HEK293 (cell line): Measurements from ENCODE around the gene LZTR1.

Experiments used
- CTCF ChIA-PET: fragments of 350-600 bp; formaldehyde crosslinking; extraction: SDS; loops from one replicate; lab custom pipeline; 2021; ENCODE audit warnings: antibody characterized with exemption; lab: Yijun Ruan, JAX
- POLR2A ChIA-PET: fragments of 300-600 bp; formaldehyde crosslinking; extraction: SDS; loops from one replicate; lab custom pipeline; 2020; ENCODE audit warnings: antibody characterized with exemption, inconsistent platforms; lab: Yijun Ruan, JAX
- H3K27ac ChIP-seq: fragments of 200-500 bp; sonication (Bioruptor generic); 2 replicates; pipeline ENCODE4 v1.5.1; 2014; ENCODE audit warnings: low read depth, low read length, control low read depth, inconsistent platforms; ENCODE audit errors: extremely low read depth
- H3K36me3 ChIP-seq, 2 experiments: fragments of 200-500 bp in 1 of 2; sonication (Bioruptor generic) in 1 of 2; 1 replicate in 1 of 2; 2 replicates in 1 of 2; pipeline ENCODE4 v1.5.1; 2014 to 2017; ENCODE audit warnings: inconsistent platforms in 2 of 2, low read length in 2 of 2; ENCODE audit not compliant: control insufficient read depth in 2 of 2, insufficient read depth in 1 of 2
- H3K4me1 ChIP-seq: fragments of 200-500 bp; sonication (Bioruptor generic); 2 replicates; pipeline ENCODE4 v1.5.1; 2014; ENCODE audit warnings: mild to moderate bottlenecking, low read length, inconsistent platforms; ENCODE audit not compliant: control insufficient read depth, insufficient read depth
- H3K4me3 ChIP-seq: 2 replicates; pipeline ENCODE4 v1.5.1; 2011; ENCODE audit warnings: low read depth, mild to moderate bottlenecking, control low read depth, low read length, moderate library complexity
- H3K9me3 ChIP-seq: fragments of 200-500 bp; sonication (Bioruptor generic); 2 replicates; pipeline ENCODE4 v1.5.1; 2014; ENCODE audit warnings: low read depth, low read length, inconsistent platforms; ENCODE audit not compliant: control insufficient read depth, insufficient read depth
- BCL11B ChIP-seq: fragments of 450-650 bp; formaldehyde crosslinking; IDR thresholded peaks from 2 replicates; pipeline ENCODE4 v1.5.1; 2016; ENCODE audit warnings: low read depth, missing biosample characterization, missing genetic modification characterization
- RBAK ChIP-seq: fragments of 450-650 bp; formaldehyde crosslinking; IDR thresholded peaks from 2 replicates; pipeline ENCODE4 v1.5.1; 2016; ENCODE audit warnings: missing biosample characterization, missing genetic modification characterization
- REPIN1 ChIP-seq: fragments of 450-650 bp; formaldehyde crosslinking; IDR thresholded peaks from 2 replicates; pipeline ENCODE4 v1.5.1; 2017; ENCODE audit warnings: missing biosample characterization, missing genetic modification characterization, low read depth
- ZFHX2 ChIP-seq: fragments of 450-650 bp; formaldehyde crosslinking; conservative IDR thresholded peaks from 2 replicates; pipeline ENCODE4 v1.5.1; 2016; ENCODE audit warnings: missing biosample characterization, missing genetic modification characterization
- ZFP69B ChIP-seq: fragments of 450-650 bp; formaldehyde crosslinking; IDR thresholded peaks from 2 replicates; pipeline ENCODE4 v1.5.1; 2016; ENCODE audit warnings: missing biosample characterization, missing genetic modification characterization
- ZNF248 ChIP-seq: fragments of 450-650 bp; formaldehyde crosslinking; IDR thresholded peaks from 2 replicates; pipeline ENCODE4 v1.5.1; 2017; ENCODE audit warnings: missing biosample characterization, missing genetic modification characterization
- ZNF433 ChIP-seq: fragments of 450-650 bp; formaldehyde crosslinking; IDR thresholded peaks from 2 replicates; pipeline ENCODE4 v1.5.1; 2016; ENCODE audit warnings: missing biosample characterization, missing genetic modification characterization, low read depth
- ZNF510 ChIP-seq: fragments of 450-650 bp; formaldehyde crosslinking; IDR thresholded peaks from 2 replicates; pipeline ENCODE4 v1.5.1; 2018; ENCODE audit warnings: mild to moderate bottlenecking, missing genetic modification characterization, missing biosample characterization; ENCODE audit not compliant: insufficient replicate concordance
- ZNF596 ChIP-seq: fragments of 450-650 bp; IDR thresholded peaks from 2 replicates; pipeline ENCODE4 v1.5.0; 2018; ENCODE audit warnings: missing biosample characterization, mild to moderate bottlenecking, missing genetic modification characterization, moderate library complexity
- TF ChIP-seq, protein P1 (sequence below): fragments of 450-650 bp; formaldehyde crosslinking; IDR thresholded peaks from 2 replicates; pipeline ENCODE4 v1.5.1; 2016; ENCODE audit warnings: missing biosample characterization, missing genetic modification characterization
- TF ChIP-seq, protein P2 (sequence below): fragments of 450-650 bp; formaldehyde crosslinking; IDR thresholded peaks from 2 replicates; pipeline ENCODE4 v1.5.1; 2017; ENCODE audit warnings: missing biosample characterization, missing genetic modification characterization
- TF ChIP-seq, protein P3 (sequence below): fragments of 450-650 bp; formaldehyde crosslinking; IDR thresholded peaks from 2 replicates; pipeline ENCODE4 v1.5.1; 2016; ENCODE audit warnings: missing biosample characterization, missing genetic modification characterization
- TF ChIP-seq, protein P4 (sequence below): fragments of 450-650 bp; formaldehyde crosslinking; IDR thresholded peaks from 2 replicates; pipeline ENCODE4 v1.5.1; 2016; ENCODE audit warnings: missing biosample characterization, missing genetic modification characterization

LZTR1 gene

DNA sequence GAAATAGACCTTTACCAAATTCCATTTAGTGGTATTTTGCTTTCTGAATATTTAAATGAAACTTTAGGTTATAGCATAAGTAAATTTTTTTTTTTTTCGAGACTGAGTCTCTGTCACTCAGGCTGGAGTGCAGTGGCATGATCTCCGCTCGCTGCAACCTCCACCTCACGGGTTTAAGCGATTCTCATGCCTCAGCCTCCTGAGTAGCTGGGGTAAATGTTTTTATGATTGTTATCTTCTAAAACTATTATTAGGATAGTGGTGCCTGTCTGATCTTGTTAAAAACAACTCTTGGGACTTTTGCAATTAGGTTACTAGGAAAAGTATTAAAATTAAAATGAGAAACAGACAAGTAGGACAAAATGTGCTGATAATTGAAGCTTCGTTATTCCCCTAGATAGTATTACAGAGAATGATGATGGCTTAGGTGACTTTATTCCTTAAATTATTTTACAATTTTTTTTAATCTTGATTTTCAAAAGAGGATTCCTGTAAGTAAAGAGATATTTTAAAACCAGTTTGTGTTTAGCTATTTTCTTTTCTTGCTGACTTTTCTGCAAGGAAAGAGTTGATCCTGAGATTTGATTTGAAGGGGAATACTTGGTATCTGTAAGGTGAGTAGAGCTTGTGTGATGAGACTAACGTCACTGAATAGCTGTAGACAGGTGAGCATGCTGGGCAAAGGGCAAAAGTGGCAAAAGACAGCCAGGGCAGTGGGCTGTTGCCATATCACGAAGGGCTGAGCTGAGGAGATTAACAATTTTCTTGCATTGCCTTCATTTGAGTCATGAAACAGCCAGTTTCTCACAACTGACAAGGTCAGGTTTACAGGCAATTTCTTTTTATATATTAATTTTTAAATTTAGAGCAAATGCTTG is 44.1 kb upstream of the LZTR1 start:
- H3K4me3 ChIP-seq: no peak overlapping the region
- peaks cover 11 to 49% of the 10 kb centered on the region in 2 experiments; a peak in 2 of 3 replicates for H3K36me3 ChIP-seq
- H3K9me3 ChIP-seq: no peaks in the 10 kb centered on the region
- H3K4me1 ChIP-seq: no peaks in the 10 kb centered on the region; the same call in 1 of the 2 replicates
- TF ChIP-seq ZNF433 (tag by site-specific recombination) (no peak), ZNF510 (tag by site-specific recombination) (no peak), ZNF248 (no peak), RBAK (tag by site-specific recombination) (no peak), ZFP69B (tag by site-specific recombination) (no peak), ZFHX2 (tag by site-specific recombination) (no peak), ZNF596 (tag by site-specific recombination) (no peak), BCL11B (tag by site-specific recombination) (no peak), REPIN1 (tag by site-specific recombination) (no peak)
- TF ChIP-seq, protein P1, sequence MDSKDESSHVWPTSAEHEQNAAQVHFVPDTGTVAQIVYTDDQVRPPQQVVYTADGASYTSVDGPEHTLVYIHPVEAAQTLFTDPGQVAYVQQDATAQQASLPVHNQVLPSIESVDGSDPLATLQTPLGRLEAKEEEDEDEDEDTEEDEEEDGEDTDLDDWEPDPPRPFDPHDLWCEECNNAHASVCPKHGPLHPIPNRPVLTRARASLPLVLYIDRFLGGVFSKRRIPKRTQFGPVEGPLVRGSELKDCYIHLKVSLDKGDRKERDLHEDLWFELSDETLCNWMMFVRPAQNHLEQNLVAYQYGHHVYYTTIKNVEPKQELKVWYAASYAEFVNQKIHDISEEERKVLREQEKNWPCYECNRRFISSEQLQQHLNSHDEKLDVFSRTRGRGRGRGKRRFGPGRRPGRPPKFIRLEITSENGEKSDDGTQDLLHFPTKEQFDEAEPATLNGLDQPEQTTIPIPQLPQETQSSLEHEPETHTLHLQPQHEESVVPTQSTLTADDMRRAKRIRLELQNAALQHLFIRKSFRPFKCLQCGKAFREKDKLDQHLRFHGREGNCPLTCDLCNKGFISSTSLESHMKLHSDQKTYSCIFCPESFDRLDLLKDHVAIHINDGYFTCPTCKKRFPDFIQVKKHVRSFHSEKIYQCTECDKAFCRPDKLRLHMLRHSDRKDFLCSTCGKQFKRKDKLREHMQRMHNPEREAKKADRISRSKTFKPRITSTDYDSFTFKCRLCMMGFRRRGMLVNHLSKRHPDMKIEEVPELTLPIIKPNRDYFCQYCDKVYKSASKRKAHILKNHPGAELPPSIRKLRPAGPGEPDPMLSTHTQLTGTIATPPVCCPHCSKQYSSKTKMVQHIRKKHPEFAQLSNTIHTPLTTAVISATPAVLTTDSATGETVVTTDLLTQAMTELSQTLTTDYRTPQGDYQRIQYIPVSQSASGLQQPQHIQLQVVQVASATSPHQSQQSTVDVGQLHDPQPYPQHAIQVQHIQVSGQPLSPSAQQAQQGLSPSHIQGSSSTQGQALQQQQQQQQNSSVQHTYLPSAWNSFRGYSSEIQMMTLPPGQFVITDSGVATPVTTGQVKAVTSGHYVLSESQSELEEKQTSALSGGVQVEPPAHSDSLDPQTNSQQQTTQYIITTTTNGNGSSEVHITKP: no peak
- TF ChIP-seq, protein P2, sequence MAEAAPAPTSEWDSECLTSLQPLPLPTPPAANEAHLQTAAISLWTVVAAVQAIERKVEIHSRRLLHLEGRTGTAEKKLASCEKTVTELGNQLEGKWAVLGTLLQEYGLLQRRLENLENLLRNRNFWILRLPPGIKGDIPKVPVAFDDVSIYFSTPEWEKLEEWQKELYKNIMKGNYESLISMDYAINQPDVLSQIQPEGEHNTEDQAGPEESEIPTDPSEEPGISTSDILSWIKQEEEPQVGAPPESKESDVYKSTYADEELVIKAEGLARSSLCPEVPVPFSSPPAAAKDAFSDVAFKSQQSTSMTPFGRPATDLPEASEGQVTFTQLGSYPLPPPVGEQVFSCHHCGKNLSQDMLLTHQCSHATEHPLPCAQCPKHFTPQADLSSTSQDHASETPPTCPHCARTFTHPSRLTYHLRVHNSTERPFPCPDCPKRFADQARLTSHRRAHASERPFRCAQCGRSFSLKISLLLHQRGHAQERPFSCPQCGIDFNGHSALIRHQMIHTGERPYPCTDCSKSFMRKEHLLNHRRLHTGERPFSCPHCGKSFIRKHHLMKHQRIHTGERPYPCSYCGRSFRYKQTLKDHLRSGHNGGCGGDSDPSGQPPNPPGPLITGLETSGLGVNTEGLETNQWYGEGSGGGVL (tag by site-specific recombination): no peak
- TF ChIP-seq, protein P3, sequence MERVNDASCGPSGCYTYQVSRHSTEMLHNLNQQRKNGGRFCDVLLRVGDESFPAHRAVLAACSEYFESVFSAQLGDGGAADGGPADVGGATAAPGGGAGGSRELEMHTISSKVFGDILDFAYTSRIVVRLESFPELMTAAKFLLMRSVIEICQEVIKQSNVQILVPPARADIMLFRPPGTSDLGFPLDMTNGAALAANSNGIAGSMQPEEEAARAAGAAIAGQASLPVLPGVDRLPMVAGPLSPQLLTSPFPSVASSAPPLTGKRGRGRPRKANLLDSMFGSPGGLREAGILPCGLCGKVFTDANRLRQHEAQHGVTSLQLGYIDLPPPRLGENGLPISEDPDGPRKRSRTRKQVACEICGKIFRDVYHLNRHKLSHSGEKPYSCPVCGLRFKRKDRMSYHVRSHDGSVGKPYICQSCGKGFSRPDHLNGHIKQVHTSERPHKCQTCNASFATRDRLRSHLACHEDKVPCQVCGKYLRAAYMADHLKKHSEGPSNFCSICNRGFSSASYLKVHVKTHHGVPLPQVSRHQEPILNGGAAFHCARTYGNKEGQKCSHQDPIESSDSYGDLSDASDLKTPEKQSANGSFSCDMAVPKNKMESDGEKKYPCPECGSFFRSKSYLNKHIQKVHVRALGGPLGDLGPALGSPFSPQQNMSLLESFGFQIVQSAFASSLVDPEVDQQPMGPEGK: no peak
- TF ChIP-seq, protein P4, sequence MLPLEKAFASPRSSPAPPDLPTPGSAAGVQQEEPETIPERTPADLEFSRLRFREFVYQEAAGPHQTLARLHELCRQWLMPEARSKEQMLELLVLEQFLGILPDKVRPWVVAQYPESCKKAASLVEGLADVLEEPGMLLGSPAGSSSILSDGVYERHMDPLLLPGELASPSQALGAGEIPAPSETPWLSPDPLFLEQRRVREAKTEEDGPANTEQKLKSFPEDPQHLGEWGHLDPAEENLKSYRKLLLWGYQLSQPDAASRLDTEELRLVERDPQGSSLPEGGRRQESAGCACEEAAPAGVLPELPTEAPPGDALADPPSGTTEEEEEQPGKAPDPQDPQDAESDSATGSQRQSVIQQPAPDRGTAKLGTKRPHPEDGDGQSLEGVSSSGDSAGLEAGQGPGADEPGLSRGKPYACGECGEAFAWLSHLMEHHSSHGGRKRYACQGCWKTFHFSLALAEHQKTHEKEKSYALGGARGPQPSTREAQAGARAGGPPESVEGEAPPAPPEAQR: no peak
- TF ChIP-seq, all 188 proteins: peak for 0
- ChIA-PET CTCF (interaction anchor here (0.6 to 1.9 kb wide), 4 partner anchors 24 to 165 kb away, joined by 3 to 7 read pairs (median 3); no protein-coding TSS in a partner anchor), POLR2A (interaction anchor here (0.9 to 2.5 kb wide), 4 partner anchors 13 to 44 kb away, joined by 3 to 10 read pairs (median 3); partner anchors contain the start of gene LZTR1)
- H3K27ac ChIP-seq: no peak overlapping the region
